Panc1 (cell line): Measurements from ENCODE around the gene PACC1.

Experiments
- TF ChIP-seq, protein P1 (sequence below): fragments of 450-650 bp; IDR thresholded peaks from 2 replicates; pipeline ENCODE4 v1.5.1; 2017; ENCODE audit warnings: mild to moderate bottlenecking
- TF ChIP-seq, protein P2 (sequence below), 2 experiments: IDR thresholded peaks; 2 replicates each; pipeline ENCODE4 v1.6.1; 2011 to 2012; ENCODE audit warnings: low read depth in 2 of 2, control low read depth in 1 of 2, low read length in 1 of 2, mild to moderate bottlenecking in 1 of 2, moderate library complexity in 1 of 2; ENCODE audit not compliant: insufficient read depth in 1 of 2

DNA sequence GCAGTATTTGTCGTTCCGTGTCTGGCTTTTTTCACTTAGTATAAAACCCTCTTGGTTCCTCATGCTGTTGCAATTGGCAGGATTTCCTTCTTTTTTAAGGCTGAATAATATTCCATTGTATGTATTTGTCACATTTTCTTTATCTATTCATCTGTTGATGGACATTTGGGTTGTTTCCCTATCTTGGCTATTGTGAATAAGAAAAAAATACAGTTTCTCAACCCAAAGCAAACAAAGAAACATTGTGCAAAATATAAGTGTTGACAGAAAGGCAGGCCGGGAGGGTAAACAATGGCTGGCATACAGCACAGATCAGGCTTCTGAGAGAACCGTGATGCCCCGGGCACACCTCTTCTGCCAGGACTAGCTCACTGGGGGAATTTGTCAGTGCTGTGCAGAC lies 45.0 kb upstream of the PACC1 start:
- TF ChIP-seq, protein P1, sequence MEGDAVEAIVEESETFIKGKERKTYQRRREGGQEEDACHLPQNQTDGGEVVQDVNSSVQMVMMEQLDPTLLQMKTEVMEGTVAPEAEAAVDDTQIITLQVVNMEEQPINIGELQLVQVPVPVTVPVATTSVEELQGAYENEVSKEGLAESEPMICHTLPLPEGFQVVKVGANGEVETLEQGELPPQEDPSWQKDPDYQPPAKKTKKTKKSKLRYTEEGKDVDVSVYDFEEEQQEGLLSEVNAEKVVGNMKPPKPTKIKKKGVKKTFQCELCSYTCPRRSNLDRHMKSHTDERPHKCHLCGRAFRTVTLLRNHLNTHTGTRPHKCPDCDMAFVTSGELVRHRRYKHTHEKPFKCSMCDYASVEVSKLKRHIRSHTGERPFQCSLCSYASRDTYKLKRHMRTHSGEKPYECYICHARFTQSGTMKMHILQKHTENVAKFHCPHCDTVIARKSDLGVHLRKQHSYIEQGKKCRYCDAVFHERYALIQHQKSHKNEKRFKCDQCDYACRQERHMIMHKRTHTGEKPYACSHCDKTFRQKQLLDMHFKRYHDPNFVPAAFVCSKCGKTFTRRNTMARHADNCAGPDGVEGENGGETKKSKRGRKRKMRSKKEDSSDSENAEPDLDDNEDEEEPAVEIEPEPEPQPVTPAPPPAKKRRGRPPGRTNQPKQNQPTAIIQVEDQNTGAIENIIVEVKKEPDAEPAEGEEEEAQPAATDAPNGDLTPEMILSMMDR, result no peak
- TF ChIP-seq, protein P2, sequence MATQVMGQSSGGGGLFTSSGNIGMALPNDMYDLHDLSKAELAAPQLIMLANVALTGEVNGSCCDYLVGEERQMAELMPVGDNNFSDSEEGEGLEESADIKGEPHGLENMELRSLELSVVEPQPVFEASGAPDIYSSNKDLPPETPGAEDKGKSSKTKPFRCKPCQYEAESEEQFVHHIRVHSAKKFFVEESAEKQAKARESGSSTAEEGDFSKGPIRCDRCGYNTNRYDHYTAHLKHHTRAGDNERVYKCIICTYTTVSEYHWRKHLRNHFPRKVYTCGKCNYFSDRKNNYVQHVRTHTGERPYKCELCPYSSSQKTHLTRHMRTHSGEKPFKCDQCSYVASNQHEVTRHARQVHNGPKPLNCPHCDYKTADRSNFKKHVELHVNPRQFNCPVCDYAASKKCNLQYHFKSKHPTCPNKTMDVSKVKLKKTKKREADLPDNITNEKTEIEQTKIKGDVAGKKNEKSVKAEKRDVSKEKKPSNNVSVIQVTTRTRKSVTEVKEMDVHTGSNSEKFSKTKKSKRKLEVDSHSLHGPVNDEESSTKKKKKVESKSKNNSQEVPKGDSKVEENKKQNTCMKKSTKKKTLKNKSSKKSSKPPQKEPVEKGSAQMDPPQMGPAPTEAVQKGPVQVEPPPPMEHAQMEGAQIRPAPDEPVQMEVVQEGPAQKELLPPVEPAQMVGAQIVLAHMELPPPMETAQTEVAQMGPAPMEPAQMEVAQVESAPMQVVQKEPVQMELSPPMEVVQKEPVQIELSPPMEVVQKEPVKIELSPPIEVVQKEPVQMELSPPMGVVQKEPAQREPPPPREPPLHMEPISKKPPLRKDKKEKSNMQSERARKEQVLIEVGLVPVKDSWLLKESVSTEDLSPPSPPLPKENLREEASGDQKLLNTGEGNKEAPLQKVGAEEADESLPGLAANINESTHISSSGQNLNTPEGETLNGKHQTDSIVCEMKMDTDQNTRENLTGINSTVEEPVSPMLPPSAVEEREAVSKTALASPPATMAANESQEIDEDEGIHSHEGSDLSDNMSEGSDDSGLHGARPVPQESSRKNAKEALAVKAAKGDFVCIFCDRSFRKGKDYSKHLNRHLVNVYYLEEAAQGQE (IDR thresholded peaks at IDR 0.05; ENCODE audit: insufficient read depth in 1 of 2, low read depth in 2 of 2, low read length in 1 of 2), result no peak
